DMS 273 treated with DMSO at 0.1 percent for 48 hours (cell line): ENCODE results near the gene PRSS2.
"Not testable (repeated sequence)": the region's sequence is repeated elsewhere in the genome, so short reads cannot be mapped to it uniquely, and the experiment has no call there.

Experiments
- DNase-seq: peaks from one replicate; lab custom pipeline; 2025; lab: John Stamatoyannopoulos, UW

The PRSS2 gene

GRCh38 chr7:142770661-142771352, at the start of gene PRSS2:
TSS of gene PRSS2 (plus strand) at chr7:142770970. CDS start at chr7:142770983, 13 bp downstream.
- no peak for DNase-seq

- DNase-seq = no peak
Measured at GRCh38 chr7:142720986-142721385, 49.8 kb upstream of the PRSS2 start.

GRCh38 chr7:142722248-142722794, 48.4 kb upstream of the PRSS2 start:
- DNase-seq = no peak

GRCh38 chr7:142733271-142733670, 37.5 kb upstream of the PRSS2 start:
- no peak for DNase-seq

- no peak for DNase-seq
Measured at GRCh38 chr7:142739923-142740492, 30.8 kb upstream of the PRSS2 start.

- DNase-seq = no peak
Measured at GRCh38 chr7:142740786-142741185, 30.0 kb upstream of the PRSS2 start.

- not testable (repeated sequence) for DNase-seq
Measured at GRCh38 chr7:142741932-142742331, 28.8 kb upstream of the PRSS2 start.

- no peak for DNase-seq
Measured at GRCh38 chr7:142745091-142745635, 25.6 kb upstream of the PRSS2 start.

- DNase-seq = no peak
Measured at GRCh38 chr7:142745745-142746144, 25.0 kb upstream of the PRSS2 start.

GRCh38 chr7:142746264-142746663, 24.5 kb upstream of the PRSS2 start:
- DNase-seq = no peak

GRCh38 chr7:142748410-142748809, 22.4 kb upstream of the PRSS2 start:
- not testable (repeated sequence) for DNase-seq

GRCh38 chr7:142749218-142749993, 21.4 kb upstream of the PRSS2 start, which contains the start of gene PRSS1:
TSS of gene PRSS1 (plus strand) at chr7:142749472. CDS start at chr7:142749485, 13 bp downstream.
- no peak for DNase-seq

GRCh38 chr7:142750321-142750938, 20.3 kb upstream of the PRSS2 start:
- DNase-seq = no peak

- not testable (repeated sequence) for DNase-seq
Measured at GRCh38 chr7:142751526-142752175, 19.1 kb upstream of the PRSS2 start.

- DNase-seq = no peak
Measured at GRCh38 chr7:142752376-142753225, 18.2 kb upstream of the PRSS2 start.

GRCh38 chr7:142753366-142753765, 17.4 kb upstream of the PRSS2 start:
- no peak for DNase-seq

- DNase-seq = not testable (repeated sequence)
Measured at GRCh38 chr7:142753925-142754491, 16.8 kb upstream of the PRSS2 start.

- DNase-seq = no peak
Measured at GRCh38 chr7:142754681-142755575, 15.8 kb upstream of the PRSS2 start.

- not testable (repeated sequence) for DNase-seq
Measured at GRCh38 chr7:142758312-142758711, 12.5 kb upstream of the PRSS2 start.
